Hematopoietic multipotent progenitor cell treated with erythropoietin and hydrocortisone succinate and interleukin-3 and kit ligand, for 17 days (in vitro differentiated cells): ENCODE measurements around the gene TXK.

Experiments used
- DNase-seq: peaks from one replicate; pipeline ENCODE4 v3.0.0-alpha.2; 2015; ENCODE audit warnings: low spot score

The TXK gene

GRCh38 chr4:48103483-48104139 is 30.4 kb downstream of the TXK start:
- no peak for DNase-seq

- no peak for DNase-seq
These were observed 31.7 kb downstream of the TXK start for GRCh38 chr4:48102303-48102702.

GRCh38 chr4:48100256-48100655 is 33.8 kb downstream of the TXK start:
- DNase-seq: no peak

GRCh38 chr4:48095441-48095840 is 38.6 kb downstream of the TXK start:
- no peak for DNase-seq

GRCh38 chr4:48093991-48094416 is 40.0 kb downstream of the TXK start:
- no peak for DNase-seq

GRCh38 chr4:48090621-48091020 is 43.4 kb downstream of the TXK start:
- DNase-seq: no peak

GRCh38 chr4:48085821-48086589 is 48.0 kb downstream of the TXK start:
- DNase-seq: no peak

GRCh38 chr4:48082956-48083355 is 51.1 kb downstream of the TXK start:
- no peak for DNase-seq

- DNase-seq: no peak
These were observed 52.9 kb downstream of the TXK start for GRCh38 chr4:48081196-48081595.

- DNase-seq: no peak
These were observed 54.1 kb downstream of the TXK start for GRCh38 chr4:48079972-48080391.

- no peak for DNase-seq
These were observed 55.0 kb downstream of the TXK start for GRCh38 chr4:48078862-48079655.

GRCh38 chr4:48078425-48078824 is 55.6 kb downstream of the TXK start:
- no peak for DNase-seq

GRCh38 chr4:48074657-48075056 is 59.4 kb downstream of the TXK start:
- DNase-seq: no peak

GRCh38 chr4:48073567-48074103 is 60.4 kb downstream of the TXK start:
- no peak for DNase-seq

- no peak for DNase-seq
These were observed 62.9 kb downstream of the TXK start for GRCh38 chr4:48071191-48071590.

GRCh38 chr4:48069026-48069425 is 65.0 kb downstream of the TXK start:
- no peak for DNase-seq

- no peak for DNase-seq
These were observed 65.9 kb downstream of the TXK start for GRCh38 chr4:48068182-48068581.

GRCh38 chr4:48067536-48067935 is 66.5 kb downstream of the TXK start:
- no peak for DNase-seq

GRCh38 chr4:48065587-48066052 is 68.4 kb downstream of the TXK start:
- DNase-seq: no peak

GRCh38 chr4:48064349-48064748 is 69.7 kb downstream of the TXK start:
- DNase-seq: no peak

GRCh38 chr4:48058617-48059530 is 75.2 kb downstream of the TXK start:
- no peak for DNase-seq
